Skeletal muscle satellite cell (primary cell): ENCODE measurements around the gene FRY.
A peak's percentile ranks its signal among the peaks of the same experiment; 100 is the strongest.

Source experiments
- H3K27me3 ChIP-seq: 2 replicates; pipeline ENCODE4 v1.7.0; 2013; ENCODE audit warnings: low read length; ENCODE audit not compliant: control insufficient read depth, insufficient read depth
- H3K36me3 ChIP-seq: 2 replicates; pipeline ENCODE4 v1.7.0; 2013; ENCODE audit warnings: mild to moderate bottlenecking, control low read depth, low read length; ENCODE audit not compliant: insufficient read depth
- H3K4me1 ChIP-seq: 2 replicates; pipeline ENCODE4 v1.7.0; 2013; ENCODE audit warnings: low read length; ENCODE audit not compliant: control insufficient read depth, insufficient read depth
- H3K4me2 ChIP-seq: 2 replicates; pipeline ENCODE4 v1.7.0; 2013; ENCODE audit warnings: mild to moderate bottlenecking, low read length
- H3K4me3 ChIP-seq: 2 replicates; pipeline ENCODE4 v1.7.0; 2013; ENCODE audit warnings: low read length
- H3K9ac ChIP-seq: 2 replicates; pipeline ENCODE4 v1.7.0; 2013; ENCODE audit warnings: mild to moderate bottlenecking, low read depth, low read length, moderate library complexity
- H3K9me3 ChIP-seq: replicated peaks from 2 replicates; pipeline ENCODE4 v1.7.0; 2013; ENCODE audit warnings: mild to moderate bottlenecking, control low read depth, low read length

FRY gene

DNA sequence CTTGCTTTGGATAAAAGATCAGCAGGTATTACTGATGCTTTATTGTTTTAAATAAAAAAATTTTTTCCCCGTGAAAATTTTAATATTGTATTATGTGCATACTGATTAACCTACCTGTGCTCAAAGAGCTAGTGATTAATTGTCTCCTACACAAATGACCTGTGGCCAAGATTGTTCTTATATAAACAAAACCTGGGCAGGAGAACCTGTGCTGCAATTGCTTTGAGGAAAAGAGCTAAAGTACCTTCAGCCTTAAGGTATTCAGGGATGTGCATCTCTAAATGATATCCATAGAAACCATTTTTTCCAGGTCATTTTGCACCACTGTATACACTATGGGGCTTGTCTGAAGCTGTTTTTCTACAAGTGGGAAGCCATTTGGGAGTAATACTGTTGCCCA is 1.2 kb downstream of the FRY start:
- Histone ChIP-seq H3K9ac (no peak overlapping the region), H3K27me3 (no peaks in the 10 kb centered on the region), H3K4me2 (peak overlapping the region; percentile 5), H3K4me3 (no peak overlapping the region), H3K9me3 (no peaks in the 10 kb centered on the region), H3K4me1 (peaks cover 6% of the 10 kb centered on the region), H3K36me3 (no peaks in the 10 kb centered on the region)

- H3K27me3 ChIP-seq = no peaks in the 10 kb centered on the region
- no peak overlapping the region for H3K4me3 ChIP-seq
- peaks cover 6% of the 10 kb centered on the region for H3K4me1 ChIP-seq
- no peak overlapping the region for H3K4me2 ChIP-seq
- H3K36me3 ChIP-seq = no peaks in the 10 kb centered on the region
- H3K9ac ChIP-seq = no peak overlapping the region
- H3K9me3 ChIP-seq = no peaks in the 10 kb centered on the region
Observed at GRCh38 chr13:32033744-32034143, 2.2 kb downstream of the FRY start.

- H3K36me3 ChIP-seq = no peaks in the 10 kb centered on the region
- no peaks in the 10 kb centered on the region for H3K27me3 ChIP-seq
- H3K9me3 ChIP-seq = no peaks in the 10 kb centered on the region
- no peak overlapping the region for H3K4me2 ChIP-seq
- H3K4me3 ChIP-seq = no peak overlapping the region
- H3K9ac ChIP-seq = no peak overlapping the region
- peaks cover 5% of the 10 kb centered on the region for H3K4me1 ChIP-seq
Observed at GRCh38 chr13:32035716-32036115, 4.1 kb downstream of the FRY start.

GRCh38 chr13:32036126-32036695 is 4.6 kb downstream of the FRY start:
- H3K9me3 ChIP-seq = no peaks in the 10 kb centered on the region
- peaks cover 2% of the 10 kb centered on the region for H3K4me1 ChIP-seq
- no peak overlapping the region for H3K4me2 ChIP-seq
- H3K9ac ChIP-seq = no peak overlapping the region
- no peak overlapping the region for H3K4me3 ChIP-seq
- H3K27me3 ChIP-seq = no peaks in the 10 kb centered on the region
- no peaks in the 10 kb centered on the region for H3K36me3 ChIP-seq

DNA sequence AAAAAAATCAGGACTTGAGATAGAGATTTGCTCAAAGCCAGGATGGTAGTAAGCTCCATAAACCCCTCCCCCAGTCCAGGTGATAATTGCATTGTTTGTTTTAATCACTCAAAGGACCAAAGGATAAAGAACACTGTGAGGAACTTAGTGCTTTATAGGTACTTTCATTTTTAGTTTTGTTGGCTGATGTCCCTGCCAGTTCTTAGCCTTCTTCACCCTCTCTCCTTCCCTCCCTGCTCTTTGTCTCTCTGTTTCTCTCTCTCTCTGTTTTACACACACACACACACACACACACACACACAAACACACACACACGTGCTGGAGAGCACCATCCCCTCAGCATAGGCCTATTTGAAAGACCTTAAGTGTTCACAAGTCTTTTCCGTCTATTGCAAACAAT is 5.2 kb downstream of the FRY start:
- Histone ChIP-seq H3K27me3 (no peaks in the 10 kb centered on the region), H3K4me2 (no peak overlapping the region), H3K9me3 (no peaks in the 10 kb centered on the region), H3K9ac (no peak overlapping the region), H3K36me3 (no peaks in the 10 kb centered on the region), H3K4me3 (no peak overlapping the region), H3K4me1 (no peaks in the 10 kb centered on the region)

DNA sequence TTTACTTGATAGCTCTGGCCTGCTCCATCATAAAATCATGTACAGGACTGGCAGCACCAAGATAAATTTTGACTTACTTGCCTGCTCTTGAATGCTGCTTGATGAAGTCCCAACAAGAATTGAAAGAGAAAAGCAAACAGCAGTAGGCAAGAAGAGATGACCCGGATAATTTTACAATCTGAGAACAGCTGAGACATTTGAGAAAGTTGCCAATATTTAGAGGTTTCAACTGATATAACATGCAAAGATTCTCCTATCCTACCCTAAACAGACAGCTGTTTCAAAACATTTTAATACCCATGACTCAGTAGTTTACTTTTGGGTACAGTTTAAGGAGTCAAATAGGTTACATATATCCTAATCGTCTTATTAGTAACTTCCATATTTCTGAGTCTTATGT is 5.9 kb downstream of the FRY start:
- Histone ChIP-seq H3K4me2 (no peak overlapping the region), H3K4me3 (no peak overlapping the region), H3K4me1 (no peaks in the 10 kb centered on the region), H3K9me3 (no peaks in the 10 kb centered on the region), H3K36me3 (no peaks in the 10 kb centered on the region), H3K9ac (no peak overlapping the region), H3K27me3 (no peaks in the 10 kb centered on the region)

DNA sequence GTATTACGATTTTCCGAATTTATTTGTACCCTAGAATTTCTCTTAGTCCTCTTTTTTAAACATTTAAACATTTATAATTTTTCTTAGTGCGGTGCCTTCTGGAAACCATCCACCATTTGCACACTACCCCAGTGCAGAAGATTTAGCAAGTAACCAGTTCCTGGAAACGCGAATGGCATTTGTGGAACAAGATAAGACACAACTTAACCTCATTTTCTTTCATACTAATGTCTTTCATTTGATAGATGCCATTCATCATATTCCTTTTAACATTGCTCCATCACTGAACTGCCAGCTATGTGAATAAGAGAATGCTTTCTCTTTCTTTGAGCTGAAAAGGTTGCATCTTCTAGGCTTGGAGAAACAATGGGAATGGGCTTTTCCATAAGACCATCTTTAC is 6.8 kb downstream of the FRY start:
- Histone ChIP-seq H3K9ac (no peak overlapping the region), H3K4me3 (no peak overlapping the region), H3K27me3 (no peaks in the 10 kb centered on the region), H3K9me3 (no peaks in the 10 kb centered on the region), H3K4me1 (no peaks in the 10 kb centered on the region), H3K36me3 (no peaks in the 10 kb centered on the region), H3K4me2 (no peak overlapping the region)

- H3K27me3 ChIP-seq = no peaks in the 10 kb centered on the region
- H3K9ac ChIP-seq = no peak overlapping the region
- no peaks in the 10 kb centered on the region for H3K36me3 ChIP-seq
- no peak overlapping the region for H3K4me3 ChIP-seq
- no peak overlapping the region for H3K4me2 ChIP-seq
- H3K4me1 ChIP-seq = no peaks in the 10 kb centered on the region
- H3K9me3 ChIP-seq = no peaks in the 10 kb centered on the region
Observed at GRCh38 chr13:32039056-32039455, 7.5 kb downstream of the FRY start.

DNA sequence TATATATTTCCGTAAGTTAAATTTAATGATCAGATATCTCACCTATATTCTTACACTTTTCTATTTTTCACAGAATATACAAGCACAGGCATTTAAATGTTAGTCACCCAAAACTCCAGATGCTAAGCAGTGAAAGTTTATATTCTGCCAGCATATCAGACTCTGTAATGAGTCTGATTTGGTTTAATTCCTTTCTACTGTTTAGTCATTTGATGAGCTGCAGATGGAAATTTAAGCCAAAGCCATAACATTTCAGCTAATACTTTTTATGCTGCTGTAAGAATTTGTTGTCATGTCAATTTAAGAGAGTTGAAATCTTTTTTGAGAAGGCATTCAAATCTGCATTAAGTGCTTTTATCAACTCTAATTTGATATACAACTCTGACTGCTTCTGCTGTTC is 8.0 kb downstream of the FRY start:
- no peaks in the 10 kb centered on the region for H3K4me1 ChIP-seq
- H3K27me3 ChIP-seq = no peaks in the 10 kb centered on the region
- H3K4me3 ChIP-seq = no peak overlapping the region
- no peak overlapping the region for H3K4me2 ChIP-seq
- H3K9ac ChIP-seq = no peak overlapping the region
- no peaks in the 10 kb centered on the region for H3K9me3 ChIP-seq
- no peaks in the 10 kb centered on the region for H3K36me3 ChIP-seq

GRCh38 chr13:32040052-32040642 is 8.6 kb downstream of the FRY start:
- Histone ChIP-seq H3K4me1 (no peaks in the 10 kb centered on the region), H3K4me2 (no peak overlapping the region), H3K9ac (no peak overlapping the region), H3K4me3 (no peak overlapping the region), H3K9me3 (no peaks in the 10 kb centered on the region), H3K36me3 (no peaks in the 10 kb centered on the region), H3K27me3 (no peaks in the 10 kb centered on the region)

GRCh38 chr13:32040689-32041088 is 9.1 kb downstream of the FRY start:
- Histone ChIP-seq H3K4me1 (no peaks in the 10 kb centered on the region), H3K36me3 (no peaks in the 10 kb centered on the region), H3K4me2 (no peak overlapping the region), H3K27me3 (no peaks in the 10 kb centered on the region), H3K9ac (no peak overlapping the region), H3K4me3 (no peak overlapping the region), H3K9me3 (no peaks in the 10 kb centered on the region)

DNA sequence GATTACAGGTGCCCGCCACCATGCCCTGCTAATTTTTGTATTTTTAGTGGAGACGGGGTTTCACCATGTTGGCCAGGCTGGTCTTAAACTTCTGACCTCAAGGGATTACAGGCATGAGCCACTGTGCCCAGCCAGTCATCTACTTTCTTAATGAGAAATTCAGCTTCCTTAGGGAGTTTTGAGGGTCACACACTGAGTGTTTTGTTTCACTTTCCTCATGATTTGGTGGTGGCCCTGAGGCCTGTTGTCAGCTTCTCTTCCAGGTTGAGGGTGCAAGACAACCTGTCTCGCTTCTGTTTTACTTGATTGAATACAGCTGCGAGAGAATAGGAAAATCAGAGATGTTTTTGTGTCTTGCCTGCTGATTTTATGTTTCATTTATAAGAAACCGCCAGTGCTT is 9.9 kb downstream of the FRY start:
- H3K27me3 ChIP-seq = no peaks in the 10 kb centered on the region
- no peaks in the 10 kb centered on the region for H3K9me3 ChIP-seq
- no peak overlapping the region for H3K4me2 ChIP-seq
- H3K36me3 ChIP-seq = no peaks in the 10 kb centered on the region
- H3K4me1 ChIP-seq = peaks cover 3% of the 10 kb centered on the region
- H3K4me3 ChIP-seq = no peak overlapping the region
- H3K9ac ChIP-seq = no peak overlapping the region
